ENCODE data around the gene NFATC2.
"Not testable (repeated sequence)": the region's sequence is repeated elsewhere in the genome, so short reads cannot be mapped to it uniquely, and the experiment has no call there.

The NFATC2 gene

DNA sequence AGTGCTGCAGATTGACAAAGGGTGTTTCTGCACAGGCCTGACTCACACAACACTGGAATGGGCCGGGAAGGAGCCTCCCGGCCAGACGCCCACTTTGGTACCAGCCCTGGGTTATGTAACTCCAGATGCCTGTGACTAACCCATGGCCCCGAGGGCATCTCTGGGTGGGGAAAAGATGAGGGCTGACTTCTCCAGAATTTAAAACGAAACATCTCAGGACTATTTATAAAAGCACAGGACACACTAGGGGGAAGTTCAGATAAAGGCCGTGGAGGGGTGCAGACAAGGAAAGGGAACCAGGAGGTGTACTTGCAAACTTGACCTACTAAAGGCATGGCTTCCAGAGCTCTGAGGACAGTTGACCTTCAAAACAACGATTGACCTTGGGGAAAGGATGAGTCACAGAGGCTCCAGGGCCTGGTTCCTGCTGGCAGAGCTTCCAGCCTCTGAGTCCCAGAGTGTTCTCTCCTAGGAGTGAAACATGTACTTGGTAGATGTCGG lies 196.9 kb downstream of the NFATC2 start:
- no peak overlapping the region for H3K27ac ChIP-seq (ENCODE audit: extremely low read depth, low read depth, low read length)
- POLR2A ChIA-PET = no interaction called here
- H3K9me3 ChIP-seq (ENCODE audit: control insufficient read depth, insufficient read depth, low read depth, low read length) = no peaks in the 10 kb centered on the region
- H3K4me3 ChIP-seq (ENCODE audit: low read depth, low read length) = no peak overlapping the region
- H3K4me1 ChIP-seq (ENCODE audit: control insufficient read depth, insufficient read depth, low read length) = no peaks in the 10 kb centered on the region
- TF ChIP-seq MYNN (tag by site-specific recombination; IDR thresholded peaks at IDR 0.05; ENCODE audit: borderline replicate concordance) (no peak), ZNF660 (tag by site-specific recombination; IDR thresholded peaks at IDR 0.05) (no peak), ZNF324 (tag by site-specific recombination; IDR thresholded peaks at IDR 0.05) (no peak), ZNF529 (tag by site-specific recombination; IDR thresholded peaks at IDR 0.05; ENCODE audit: insufficient replicate concordance) (no peak), ZNF426 (tag by site-specific recombination; IDR thresholded peaks at IDR 0.05) (no peak), ZEB2 (tag by site-specific recombination; IDR thresholded peaks at IDR 0.05) (no peak), ZNF416 (tag by site-specific recombination; IDR thresholded peaks at IDR 0.05) (no peak), ZNF677 (tag by site-specific recombination; IDR thresholded peaks at IDR 0.05) (no peak), ZNF843 (tag by site-specific recombination; IDR thresholded peaks at IDR 0.05) (no peak)
- TF ChIP-seq, protein P1, sequence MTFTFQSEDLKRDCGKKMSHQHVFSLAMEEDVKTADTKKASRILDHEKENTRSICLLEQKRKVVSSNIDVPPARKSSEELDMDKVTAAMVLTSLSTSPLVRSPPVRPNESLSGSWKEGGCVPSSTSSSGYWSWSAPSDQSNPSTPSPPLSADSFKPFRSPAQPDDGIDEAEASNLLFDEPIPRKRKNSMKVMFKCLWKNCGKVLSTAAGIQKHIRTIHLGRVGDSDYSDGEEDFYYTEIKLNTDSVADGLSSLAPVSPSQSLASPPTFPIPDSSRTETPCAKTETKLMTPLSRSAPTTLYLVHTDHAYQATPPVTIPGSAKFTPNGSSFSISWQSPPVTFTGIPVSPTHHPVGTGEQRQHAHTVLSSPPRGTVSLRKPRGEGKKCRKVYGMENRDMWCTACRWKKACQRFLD (tag by site-specific recombination; IDR thresholded peaks at IDR 0.05) = no peak
- TF ChIP-seq, protein P2, sequence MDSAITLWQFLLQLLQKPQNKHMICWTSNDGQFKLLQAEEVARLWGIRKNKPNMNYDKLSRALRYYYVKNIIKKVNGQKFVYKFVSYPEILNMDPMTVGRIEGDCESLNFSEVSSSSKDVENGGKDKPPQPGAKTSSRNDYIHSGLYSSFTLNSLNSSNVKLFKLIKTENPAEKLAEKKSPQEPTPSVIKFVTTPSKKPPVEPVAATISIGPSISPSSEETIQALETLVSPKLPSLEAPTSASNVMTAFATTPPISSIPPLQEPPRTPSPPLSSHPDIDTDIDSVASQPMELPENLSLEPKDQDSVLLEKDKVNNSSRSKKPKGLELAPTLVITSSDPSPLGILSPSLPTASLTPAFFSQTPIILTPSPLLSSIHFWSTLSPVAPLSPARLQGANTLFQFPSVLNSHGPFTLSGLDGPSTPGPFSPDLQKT (IDR thresholded peaks at IDR 0.05; ENCODE audit: borderline replicate concordance, low read depth, low read length) = no peak
- TF ChIP-seq, protein P3, sequence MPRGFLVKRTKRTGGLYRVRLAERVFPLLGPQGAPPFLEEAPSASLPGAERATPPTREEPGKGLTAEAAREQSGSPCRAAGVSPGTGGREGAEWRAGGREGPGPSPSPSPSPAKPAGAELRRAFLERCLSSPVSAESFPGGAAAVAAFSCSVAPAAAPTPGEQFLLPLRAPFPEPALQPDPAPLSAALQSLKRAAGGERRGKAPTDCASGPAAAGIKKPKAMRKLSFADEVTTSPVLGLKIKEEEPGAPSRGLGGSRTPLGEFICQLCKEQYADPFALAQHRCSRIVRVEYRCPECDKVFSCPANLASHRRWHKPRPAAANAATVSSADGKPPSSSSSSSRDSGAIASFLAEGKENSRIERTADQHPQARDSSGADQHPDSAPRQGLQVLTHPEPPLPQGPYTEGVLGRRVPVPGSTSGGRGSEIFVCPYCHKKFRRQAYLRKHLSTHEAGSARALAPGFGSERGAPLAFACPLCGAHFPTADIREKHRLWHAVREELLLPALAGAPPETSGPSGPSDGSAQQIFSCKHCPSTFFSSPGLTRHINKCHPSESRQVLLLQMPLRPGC (tag by site-specific recombination; IDR thresholded peaks at IDR 0.05) = no peak
- H3K36me3 ChIP-seq (ENCODE audit: control insufficient read depth in 2 of 2, insufficient read depth in 1 of 2, low read length in 2 of 2) = no peaks in the 10 kb centered on the region
- CTCF ChIA-PET = interaction anchor here (1.1 kb wide), 1 partner anchor 20 kb away, joined by 3 read pairs; no protein-coding TSS in a partner anchor

DNA sequence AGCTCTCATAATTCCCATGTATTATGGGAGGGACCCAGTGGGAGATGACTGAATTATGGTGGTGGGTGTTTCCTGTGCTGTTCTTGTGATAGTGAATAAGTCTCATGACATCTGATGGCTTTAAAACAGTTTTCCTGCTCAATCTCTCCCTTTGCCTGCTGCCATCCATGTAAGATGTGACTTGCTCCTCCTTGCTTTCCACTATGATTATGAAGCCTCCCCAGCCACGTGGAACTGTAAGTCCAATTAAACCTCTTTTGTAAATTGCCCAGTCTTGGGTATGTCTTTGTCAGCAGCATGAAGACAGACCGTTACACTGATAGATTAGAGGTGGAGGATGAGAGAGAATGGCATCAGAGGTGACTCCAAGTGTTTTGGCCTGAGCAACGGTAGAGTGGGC lies 198.7 kb downstream of the NFATC2 start:
- H3K36me3 ChIP-seq (ENCODE audit: control insufficient read depth in 2 of 2, insufficient read depth in 1 of 2, low read length in 2 of 2); H3K4me1 ChIP-seq (ENCODE audit: control insufficient read depth, insufficient read depth, low read length); H3K27ac ChIP-seq (ENCODE audit: extremely low read depth, low read depth, low read length); H3K9me3 ChIP-seq (ENCODE audit: control insufficient read depth, insufficient read depth, low read depth, low read length); H3K4me3 ChIP-seq (ENCODE audit: low read depth, low read length); POLR2A ChIA-PET: not testable (repeated sequence)
- TF ChIP-seq SETDB1 (IDR thresholded peaks at IDR 0.05; ENCODE audit: insufficient read length, low read length) = peak; percentile 65
- CTCF ChIA-PET = interaction anchor here (1.4 kb wide), 1 partner anchor 26 kb away, joined by 3 read pairs; no protein-coding TSS in a partner anchor

DNA sequence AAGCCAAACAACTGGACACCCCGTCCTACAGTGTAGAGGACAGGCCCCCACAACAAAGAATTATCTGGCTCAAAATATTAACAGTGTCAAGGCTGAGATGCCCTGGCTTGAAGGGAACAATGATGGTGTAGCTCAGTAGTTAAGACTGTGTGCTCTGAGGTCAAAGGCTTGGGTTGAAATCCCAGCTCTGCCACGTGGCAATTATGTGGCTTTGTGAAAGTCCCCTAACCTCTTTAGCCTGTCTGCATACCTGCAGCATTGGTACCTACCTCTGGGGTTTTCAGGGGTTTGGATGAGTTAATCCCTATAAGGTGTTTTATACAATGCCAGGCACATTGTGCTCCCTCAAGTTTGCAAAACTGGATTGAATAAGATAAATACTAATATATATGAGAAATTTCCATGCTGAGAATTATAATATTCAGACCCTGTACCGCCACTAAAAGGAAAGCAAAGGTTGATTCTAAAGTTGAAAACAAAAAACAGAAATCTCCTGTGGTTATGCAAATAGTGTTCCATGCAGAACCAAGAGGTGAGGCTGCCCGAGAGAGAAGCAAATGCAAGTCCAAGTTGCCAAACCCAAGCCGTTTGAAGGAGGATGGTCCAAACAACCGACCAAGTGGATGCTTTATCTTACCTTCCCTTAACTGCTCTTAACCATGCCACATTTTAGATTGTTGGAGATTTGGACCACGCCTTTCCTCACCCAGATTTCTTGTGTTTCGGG lies 199.8 kb downstream of the NFATC2 start:
- H3K27ac ChIP-seq (ENCODE audit: extremely low read depth, low read depth, low read length) = no peak overlapping the region
- H3K9me3 ChIP-seq (ENCODE audit: control insufficient read depth, insufficient read depth, low read depth, low read length) = no peaks in the 10 kb centered on the region
- no peaks in the 10 kb centered on the region for H3K36me3 ChIP-seq (ENCODE audit: control insufficient read depth in 2 of 2, insufficient read depth in 1 of 2, low read length in 2 of 2)
- POLR2A ChIA-PET = no interaction called here
- no peaks in the 10 kb centered on the region for H3K4me1 ChIP-seq (ENCODE audit: control insufficient read depth, insufficient read depth, low read length)
- CTCF ChIA-PET = interaction anchor here (0.8 kb wide), 1 partner anchor 35 kb away, joined by 5 read pairs; no protein-coding TSS in a partner anchor
- H3K4me3 ChIP-seq (ENCODE audit: low read depth, low read length) = no peak overlapping the region
- TF ChIP-seq SCRT1 (tag by site-specific recombination; IDR thresholded peaks at IDR 0.05; ENCODE audit: borderline replicate concordance) (no peak), ZNF24 (tag by site-specific recombination; IDR thresholded peaks at IDR 0.05) (no peak), GLIS2 (tag by site-specific recombination; IDR thresholded peaks at IDR 0.05) (no peak), ZNF776 (tag by site-specific recombination; IDR thresholded peaks at IDR 0.05; ENCODE audit: borderline replicate concordance) (no peak), ZNF664 (tag by site-specific recombination; IDR thresholded peaks at IDR 0.05) (no peak), GFI1B (tag by site-specific recombination; IDR thresholded peaks at IDR 0.05) (no peak), SCRT2 (tag by site-specific recombination; IDR thresholded peaks at IDR 0.05) (no peak), ZNF433 (tag by site-specific recombination; IDR thresholded peaks at IDR 0.05; ENCODE audit: low read depth) (no peak), ZNF223 (tag by site-specific recombination; IDR thresholded peaks at IDR 0.05) (no peak), IKZF3 (tag by site-specific recombination; IDR thresholded peaks at IDR 0.05) (no peak), HOXC10 (CRISPR knock-in tag; IDR thresholded peaks at IDR 0.05) (no peak)
- TF ChIP-seq, protein P4, sequence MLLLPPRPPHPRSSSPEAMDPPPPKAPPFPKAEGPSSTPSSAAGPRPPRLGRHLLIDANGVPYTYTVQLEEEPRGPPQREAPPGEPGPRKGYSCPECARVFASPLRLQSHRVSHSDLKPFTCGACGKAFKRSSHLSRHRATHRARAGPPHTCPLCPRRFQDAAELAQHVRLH (tag by site-specific recombination; IDR thresholded peaks at IDR 0.05) = no peak
- TF ChIP-seq, protein P5, sequence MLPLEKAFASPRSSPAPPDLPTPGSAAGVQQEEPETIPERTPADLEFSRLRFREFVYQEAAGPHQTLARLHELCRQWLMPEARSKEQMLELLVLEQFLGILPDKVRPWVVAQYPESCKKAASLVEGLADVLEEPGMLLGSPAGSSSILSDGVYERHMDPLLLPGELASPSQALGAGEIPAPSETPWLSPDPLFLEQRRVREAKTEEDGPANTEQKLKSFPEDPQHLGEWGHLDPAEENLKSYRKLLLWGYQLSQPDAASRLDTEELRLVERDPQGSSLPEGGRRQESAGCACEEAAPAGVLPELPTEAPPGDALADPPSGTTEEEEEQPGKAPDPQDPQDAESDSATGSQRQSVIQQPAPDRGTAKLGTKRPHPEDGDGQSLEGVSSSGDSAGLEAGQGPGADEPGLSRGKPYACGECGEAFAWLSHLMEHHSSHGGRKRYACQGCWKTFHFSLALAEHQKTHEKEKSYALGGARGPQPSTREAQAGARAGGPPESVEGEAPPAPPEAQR (tag by site-specific recombination; IDR thresholded peaks at IDR 0.05) = no peak

Measured in HEK293 (cell line).